ENCODE data around the gene GRB10.

Gene GRB10

GRCh38 chr7:50693455-50694130, 89.1 kb downstream of the GRB10 start:
- DNase-seq (ENCODE audit: low read depth in 2 of 2), result no peak

- DNase-seq (ENCODE audit: low read depth in 2 of 2), result no peak
Measured at GRCh38 chr7:50690541-50691011, 92.1 kb downstream of the GRB10 start.

DNA sequence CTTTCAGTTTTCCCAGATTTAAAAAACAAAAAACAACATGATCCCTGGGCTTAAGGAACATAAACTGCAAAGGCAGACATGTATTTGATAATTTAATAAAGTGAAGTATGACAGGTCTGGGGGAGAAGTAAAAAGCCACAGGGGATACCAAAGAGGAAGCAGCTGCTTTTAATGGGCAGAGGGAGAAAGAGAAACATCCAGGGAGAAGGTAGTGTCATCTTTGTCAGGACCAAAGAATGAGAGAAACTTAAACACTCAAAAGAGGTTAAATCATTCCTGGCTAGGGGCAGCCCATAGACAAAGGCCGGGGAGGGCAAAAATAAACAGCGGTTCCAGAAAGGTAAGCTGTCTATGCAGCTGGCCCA, 94.5 kb downstream of the GRB10 start:
- DNase-seq (ENCODE audit: low read depth in 2 of 2), result no peak

DNA sequence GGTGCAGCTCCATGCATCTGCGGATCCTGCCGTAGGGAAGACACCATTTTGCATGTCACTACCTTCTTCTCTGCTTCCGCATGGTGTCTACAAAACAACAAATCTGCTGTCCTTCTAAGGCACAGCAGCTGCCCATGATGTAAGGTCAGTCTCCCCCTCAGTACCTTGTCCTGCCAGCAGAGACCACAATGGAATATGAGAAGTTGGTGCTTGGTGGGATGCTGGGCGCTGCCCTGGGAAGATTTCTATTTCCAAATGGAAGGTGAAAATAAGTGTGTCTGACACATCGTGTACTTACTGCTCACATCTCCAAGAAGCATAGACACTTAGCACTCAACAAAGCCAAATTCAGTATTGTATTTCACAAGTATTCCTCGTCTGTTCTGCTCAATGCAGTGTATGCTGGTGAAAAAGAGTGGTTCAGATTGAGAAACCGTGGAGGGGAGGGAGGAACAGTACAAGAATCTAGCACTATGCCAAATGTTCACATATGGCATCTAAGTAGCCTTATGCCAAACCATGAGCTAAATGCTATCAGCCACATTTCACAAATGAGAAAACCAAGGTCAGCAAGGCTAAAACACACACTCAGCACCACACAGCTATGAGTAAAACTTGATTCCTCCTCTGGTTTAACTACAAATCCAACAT, 95.0 kb downstream of the GRB10 start:
- no peak for DNase-seq (ENCODE audit: low read depth in 2 of 2)

DNA sequence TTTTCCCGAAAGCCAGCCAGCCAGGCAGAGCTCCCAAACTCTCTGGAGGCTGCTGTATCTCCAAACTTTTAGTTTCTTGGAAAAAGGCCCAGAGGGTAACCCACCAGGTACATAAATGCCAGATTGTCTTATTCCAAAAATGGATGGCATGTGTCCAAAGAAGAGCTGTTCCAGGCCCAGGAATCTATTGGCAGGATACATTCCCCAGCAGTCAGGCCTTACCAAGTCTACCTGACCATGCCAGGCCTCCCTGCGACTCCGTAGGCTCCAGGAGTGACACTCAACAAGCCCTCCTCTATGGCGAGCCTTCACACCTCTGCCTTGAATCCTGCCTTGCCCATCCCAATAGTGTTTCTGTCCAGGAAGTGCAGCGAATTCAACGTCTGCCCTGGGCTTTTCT, 95.6 kb downstream of the GRB10 start:
- DNase-seq (ENCODE audit: low read depth in 2 of 2), result no peak

DNA sequence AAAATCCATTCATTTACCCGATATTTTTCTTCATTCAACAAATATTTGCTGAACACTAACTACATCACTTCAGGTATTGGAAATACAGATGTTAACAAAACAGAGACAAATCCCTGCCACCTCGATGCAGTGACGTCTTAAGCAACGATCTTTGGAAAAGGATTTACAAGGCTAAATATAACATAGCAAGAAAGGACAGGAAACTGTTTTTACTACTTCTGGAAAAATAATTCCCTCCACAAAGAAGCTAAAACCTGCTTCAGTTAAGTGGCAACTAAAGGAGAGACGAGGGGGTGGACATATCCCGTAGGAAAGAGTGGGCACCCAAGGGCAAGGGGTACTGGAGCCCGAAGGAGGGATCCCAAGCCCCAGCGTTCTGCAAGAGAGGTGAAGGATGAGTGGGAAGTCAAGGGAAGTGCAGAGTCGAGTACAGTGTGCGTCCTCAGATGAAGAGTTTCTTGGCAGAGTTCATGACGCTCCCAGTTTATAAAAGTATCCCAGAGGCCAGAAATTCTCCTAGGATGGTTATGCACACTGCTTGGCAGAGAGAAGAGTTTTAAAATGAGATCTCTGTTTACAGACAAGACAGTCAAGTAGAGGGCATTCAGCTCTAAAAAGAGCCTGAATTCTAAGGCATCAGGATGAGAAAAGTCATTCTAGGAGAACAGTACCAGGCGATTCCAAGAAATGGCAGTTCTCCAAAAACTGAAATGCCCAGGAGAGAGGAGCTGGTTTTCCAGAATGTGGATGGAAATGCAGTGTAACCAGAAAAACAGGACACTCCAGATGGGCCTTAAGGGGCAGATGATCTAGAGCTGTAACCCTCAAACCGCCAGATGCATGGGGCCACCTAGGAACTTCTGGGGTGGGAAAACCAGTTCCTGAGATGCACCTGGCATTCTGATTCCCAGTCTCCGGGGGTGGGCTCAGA, 97.3 kb downstream of the GRB10 start:
- DNase-seq (ENCODE audit: low read depth in 2 of 2), result no peak

DNA sequence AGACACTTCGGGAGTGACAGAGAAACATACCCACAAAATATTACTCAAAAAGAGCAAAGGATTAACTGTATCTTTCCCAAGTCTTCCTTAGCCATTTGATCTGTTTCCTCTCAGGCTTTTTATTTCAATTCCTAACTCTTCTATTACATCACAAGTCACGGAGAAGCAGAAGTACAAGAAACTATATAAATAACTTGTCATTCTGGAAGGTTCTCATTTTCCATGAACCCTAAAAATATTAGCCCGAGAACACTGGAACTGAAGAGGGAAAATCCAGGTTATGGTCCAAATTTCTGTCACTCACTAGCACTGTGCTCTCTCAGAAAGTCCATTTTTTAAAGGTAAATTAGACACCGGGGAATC, 98.0 kb downstream of the GRB10 start:
- DNase-seq (ENCODE audit: low read depth in 2 of 2), result no peak

GRCh38 chr7:50684011-50684712, 98.5 kb downstream of the GRB10 start:
- no peak for DNase-seq (ENCODE audit: low read depth in 2 of 2)

DNA sequence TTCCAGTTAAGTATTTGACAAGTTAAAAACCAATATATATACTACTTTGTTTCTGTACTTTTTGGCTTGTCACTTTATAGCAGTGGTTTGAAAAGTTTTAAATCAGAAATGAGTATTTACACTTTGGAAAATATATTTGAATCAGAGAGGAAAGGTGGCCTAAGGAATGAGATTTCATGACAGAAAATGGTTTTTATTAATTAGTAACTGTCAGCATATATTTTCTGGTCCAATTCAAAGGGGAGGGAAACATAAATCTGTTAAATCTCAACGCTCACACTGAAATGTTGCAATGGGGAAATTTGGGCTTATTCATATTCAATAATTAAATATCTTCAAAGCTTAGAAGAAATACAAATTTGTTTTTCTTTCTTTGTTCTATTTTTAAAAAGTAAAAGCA, 100.1 kb downstream of the GRB10 start:
- DNase-seq (ENCODE audit: low read depth in 2 of 2), result no peak

DNA sequence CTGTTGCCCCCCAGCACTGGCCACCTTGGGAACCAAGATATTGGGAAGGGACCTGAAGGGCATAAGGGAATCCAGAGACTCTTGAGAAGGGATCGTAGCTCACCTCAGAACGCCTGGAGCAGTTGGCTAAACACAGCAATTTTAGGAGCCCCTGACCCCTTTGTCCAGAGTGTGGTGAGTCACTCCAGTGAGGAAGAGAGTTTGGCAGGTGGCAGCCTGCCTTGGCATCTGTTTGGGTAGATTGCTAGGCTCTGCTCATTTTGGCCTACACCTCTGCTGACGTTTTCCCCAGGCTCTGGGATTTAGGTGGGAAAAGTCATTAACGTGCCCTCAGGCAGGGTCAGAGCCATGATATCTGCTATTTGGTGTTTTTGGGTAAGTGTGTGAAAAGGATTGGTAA, 100.6 kb downstream of the GRB10 start:
- no peak for DNase-seq (ENCODE audit: low read depth in 2 of 2)

DNA sequence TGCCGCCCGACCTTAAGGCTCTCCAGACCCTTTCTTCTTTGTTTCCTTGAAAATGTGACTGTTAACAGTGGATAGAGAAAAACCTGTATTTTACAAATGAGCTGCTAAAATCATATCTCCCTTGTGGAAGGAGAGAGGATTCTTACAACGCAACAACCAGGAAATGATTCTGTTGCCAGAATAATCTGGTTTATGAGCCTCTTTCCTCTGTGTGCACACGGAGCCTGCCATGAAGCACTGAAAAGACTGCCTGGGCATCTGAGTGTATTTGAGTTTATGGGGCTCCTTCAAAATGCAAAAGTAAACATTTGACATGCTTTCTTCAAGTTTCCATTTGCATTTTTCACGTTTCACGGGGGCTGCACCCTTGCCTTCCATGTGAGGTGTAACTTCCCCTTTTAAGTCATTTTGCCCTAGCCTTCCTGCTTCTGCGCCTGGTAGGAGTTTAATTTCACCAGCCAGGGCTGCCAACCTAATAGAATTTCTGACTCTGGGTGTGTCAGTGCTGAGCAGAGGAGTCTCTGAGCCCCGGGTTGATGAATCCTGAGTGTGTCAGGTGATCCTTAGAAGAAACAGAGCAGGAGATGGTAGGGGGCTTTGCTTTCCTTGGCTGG, 101.2 kb downstream of the GRB10 start:
- no peak for DNase-seq (ENCODE audit: low read depth in 2 of 2)

DNA sequence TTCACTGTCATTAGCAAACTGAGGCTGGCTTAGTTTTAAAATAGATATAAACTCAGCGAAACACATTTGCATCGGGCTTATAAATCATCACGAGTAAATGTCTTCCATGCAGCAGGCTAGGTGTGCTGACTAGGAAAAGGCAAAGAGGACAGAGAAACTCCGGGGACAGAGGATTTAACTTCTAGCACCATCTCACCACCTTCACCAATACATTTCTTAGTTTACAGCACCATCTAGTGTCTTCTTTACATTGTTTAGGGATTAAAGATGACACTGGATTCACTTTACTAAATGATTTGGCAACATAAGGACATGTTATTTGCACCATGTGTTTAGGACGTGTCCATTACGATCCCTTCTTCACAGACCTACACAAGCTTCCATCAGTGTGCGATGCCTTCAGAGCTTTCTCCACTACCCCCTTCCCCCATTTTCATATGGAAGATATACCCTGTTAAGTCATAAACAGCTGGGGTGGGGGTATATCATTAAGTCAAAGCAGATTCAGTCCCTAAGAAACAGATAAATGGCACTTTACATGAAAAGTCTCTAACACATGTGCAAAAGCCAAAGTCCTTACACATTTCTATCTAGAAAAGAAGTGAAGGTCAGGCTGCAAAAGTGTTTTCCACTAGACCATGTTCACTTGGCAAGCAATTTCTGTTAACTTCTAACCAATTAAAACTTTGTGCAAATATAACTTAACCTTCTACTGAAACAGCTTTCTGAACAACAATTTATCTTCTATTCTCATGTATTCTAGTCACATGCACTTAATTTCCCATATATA, 103.3 kb downstream of the GRB10 start:
- no peak for DNase-seq (ENCODE audit: low read depth in 2 of 2)

DNA sequence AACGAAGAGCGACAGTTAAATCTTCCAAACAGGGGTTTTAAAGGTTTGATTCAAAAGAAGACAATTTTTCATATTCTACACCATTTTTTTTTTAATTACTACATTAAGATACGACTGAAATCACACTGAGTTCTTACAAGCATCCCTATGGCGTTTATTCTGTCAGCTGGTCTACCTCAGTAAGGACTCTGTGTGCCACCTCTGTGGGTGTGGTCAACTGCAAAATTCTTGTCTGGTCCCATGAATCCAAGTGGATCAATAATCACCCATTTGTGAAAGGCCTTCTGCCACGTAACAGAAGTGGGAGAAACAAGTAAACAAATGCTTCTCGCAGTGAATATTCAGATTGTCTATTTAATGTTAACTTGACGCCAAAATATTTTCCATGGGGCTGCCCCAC, 104.1 kb downstream of the GRB10 start:
- no peak for DNase-seq (ENCODE audit: low read depth in 2 of 2)

DNA sequence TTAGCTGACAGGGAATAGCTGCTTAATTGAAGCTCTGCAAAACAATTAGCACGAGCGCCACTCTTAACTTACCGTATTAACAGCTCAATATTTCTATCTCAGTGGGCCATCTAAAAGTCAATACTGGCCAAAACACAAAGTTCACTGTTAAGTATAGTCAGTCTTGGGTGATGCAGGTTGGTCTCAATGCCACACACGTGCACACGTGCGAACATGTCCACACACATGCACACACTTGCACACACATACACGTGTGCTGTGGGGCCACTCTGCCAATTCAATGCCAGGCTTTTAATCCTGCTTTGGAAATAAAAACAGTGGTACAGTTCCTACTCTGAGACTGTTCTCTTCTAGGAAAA, 105.1 kb downstream of the GRB10 start:
- no peak for DNase-seq (ENCODE audit: low read depth in 2 of 2)

GRCh38 chr7:50676740-50677637, 105.7 kb downstream of the GRB10 start:
- DNase-seq (ENCODE audit: low read depth in 2 of 2), result no peak

GRCh38 chr7:50676079-50676478, 106.6 kb downstream of the GRB10 start:
- DNase-seq (ENCODE audit: low read depth in 2 of 2), result no peak

DNA sequence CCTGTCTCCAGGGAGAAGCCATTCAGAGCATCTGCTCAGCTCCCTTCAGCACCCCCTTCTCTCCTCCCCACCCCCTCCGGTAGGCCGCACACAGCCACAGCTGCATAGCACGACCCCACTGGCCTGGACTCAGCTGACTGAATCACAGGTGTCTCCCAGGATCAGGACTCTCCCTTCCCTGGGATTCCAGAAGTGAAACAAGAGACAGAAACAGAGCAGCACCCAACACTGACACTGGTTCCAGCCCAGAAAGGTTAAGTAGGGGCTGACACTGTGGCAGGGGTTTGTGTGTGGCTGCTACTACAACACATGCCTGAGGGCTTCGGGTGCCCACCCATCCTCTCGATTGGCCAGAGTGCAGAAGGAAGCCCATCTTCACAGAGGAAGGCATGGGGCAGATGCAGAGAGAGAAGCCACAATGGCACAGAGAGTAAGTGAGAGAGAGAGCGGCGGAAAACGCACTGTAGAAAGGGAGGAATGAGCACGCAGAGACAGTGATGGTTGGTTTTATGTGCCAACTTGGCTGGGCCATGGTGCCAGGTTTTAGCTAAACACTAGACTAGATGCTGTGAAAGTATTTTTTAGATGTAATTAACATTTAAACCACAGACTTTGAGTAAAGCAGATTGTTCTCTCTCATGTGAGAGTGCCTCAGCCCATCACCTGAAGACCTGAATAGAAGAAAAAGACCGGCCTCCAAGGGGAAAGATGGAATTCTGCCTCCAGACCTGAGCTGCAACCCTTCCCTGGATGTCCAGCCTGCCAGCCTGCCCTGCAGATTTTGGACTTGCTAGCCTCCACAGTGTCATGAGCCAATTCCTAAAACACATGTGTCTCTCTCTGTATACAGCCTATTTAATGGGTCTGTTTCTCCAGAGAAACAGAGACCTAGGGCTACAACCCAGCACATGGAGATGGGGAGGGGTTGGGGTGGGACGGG, 107.5 kb downstream of the GRB10 start:
- DNase-seq (ENCODE audit: low read depth in 2 of 2), result no peak

DNA sequence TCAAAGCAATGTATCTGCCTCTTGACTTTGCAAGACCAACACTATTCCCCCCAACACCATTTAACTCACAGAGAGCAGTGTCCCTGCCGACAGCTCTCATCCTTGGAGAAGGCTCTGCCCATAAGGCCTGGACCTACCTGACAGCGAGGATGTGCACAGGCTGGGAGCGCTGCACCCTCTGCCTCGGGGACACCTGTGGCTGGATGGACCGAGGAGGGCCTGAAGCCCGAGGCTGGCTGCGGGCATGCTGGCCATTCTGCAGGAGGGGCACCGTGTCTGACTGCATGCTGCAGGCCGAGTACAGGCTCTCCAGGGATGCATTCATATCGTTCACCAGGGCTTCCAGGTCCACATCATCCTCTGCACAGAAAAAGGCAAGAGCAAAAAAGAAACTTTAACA, 108.4 kb downstream of the GRB10 start:
- no peak for DNase-seq (ENCODE audit: low read depth in 2 of 2)

GRCh38 chr7:50673096-50673495, 109.6 kb downstream of the GRB10 start:
- DNase-seq (ENCODE audit: low read depth in 2 of 2), result no peak
